Activated naive CD4-positive, alpha-beta T cell treated with anti-CD3 and anti-CD28 coated beads for 36 hours (primary cell): ENCODE measurements around the gene SLC35B2. TPM values are rescaled to one million over a fixed set of nuclear protein-coding genes. Genes with fewer than 3 reads are reported as not detected.
"Not testable (repeated sequence)": the region's sequence is repeated elsewhere in the genome, so short reads cannot be mapped to it uniquely, and the experiment has no call there.

Experiments
- CTCF ChIA-PET: fragments of 350-600 bp; sonication (Branson Sonifier 250); formaldehyde crosslinking; loops from one replicate; lab custom pipeline; 2021; ENCODE audit warnings: antibody characterized with exemption; lab: Charles Lee
- DNase-seq: peaks from one replicate; pipeline ENCODE4 v3.0.0-alpha.2; 2020
- H3K27ac Mint-ChIP-seq: one replicate; pipeline ENCODE4 v1.8.0; 2021; ENCODE audit warnings: mild to moderate bottlenecking, mixed read lengths
- H3K27me3 Mint-ChIP-seq: one replicate; pipeline ENCODE4 v1.8.0; 2021; ENCODE audit warnings: low read depth, mixed read lengths
- H3K36me3 Mint-ChIP-seq: one replicate; pipeline ENCODE4 v1.8.0; 2021; ENCODE audit warnings: low read depth, mixed read lengths
- H3K4me1 Mint-ChIP-seq: one replicate; pipeline ENCODE4 v1.8.0; 2021; ENCODE audit warnings: low read depth, mixed read lengths
- H3K4me3 Mint-ChIP-seq: one replicate; pipeline ENCODE4 v1.8.0; 2021; ENCODE audit warnings: mild to moderate bottlenecking, moderate library complexity, mixed read lengths
- H3K9me3 Mint-ChIP-seq: one replicate; pipeline ENCODE4 v1.8.0; 2021; ENCODE audit warnings: mixed read lengths
- intact Hi-C: fragments of 100-400 bp; cut with micrococcal nuclease; formaldehyde crosslinking; loops from one replicate; pipeline ENCODE4 v1.15.1; 2023
- total RNA-seq, 2 experiments: library from RNA; stranded (reverse); gene quantifications; one replicate each; pipeline ENCODE4 v1.2.3, GENCODE V29; 2021

The SLC35B2 gene
- total RNA-seq, 2 experiments from 2014 or later: 7.2 to 7.3 TPM

DNA sequence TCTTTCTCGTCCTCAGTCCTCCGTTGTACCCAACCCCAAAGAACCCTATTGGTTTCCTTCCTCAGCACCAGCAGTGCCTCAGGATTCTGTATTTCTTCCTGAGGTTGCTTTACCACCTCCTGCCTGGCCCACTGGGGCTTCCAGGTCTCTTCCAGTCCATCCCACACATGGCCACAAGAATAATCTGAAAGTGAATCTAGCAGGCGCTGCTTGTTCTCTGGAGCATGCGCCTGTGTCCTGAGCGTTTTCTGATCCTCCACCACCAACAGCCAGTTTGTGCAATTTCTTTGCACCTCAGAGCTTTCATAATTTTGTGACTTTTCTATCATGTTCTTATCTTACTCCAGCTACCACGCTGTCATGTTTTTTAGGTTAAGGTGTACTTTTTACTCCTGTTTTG, 22.1 kb downstream of the SLC35B2 start:
- peaks cover 23% of the 10 kb centered on the region for H3K36me3 Mint-ChIP-seq
- DNase-seq: no peak
- H3K4me1 Mint-ChIP-seq: peaks cover 13% of the 10 kb centered on the region
- H3K9me3 Mint-ChIP-seq: no peaks in the 10 kb centered on the region
- H3K4me3 Mint-ChIP-seq: no peak overlapping the region
- no peak overlapping the region for H3K27ac Mint-ChIP-seq
- CTCF ChIA-PET: interaction anchor here (0.6 to 6.0 kb wide), 11 partner anchors 10 to 139 kb away, joined by 3 to 77 read pairs (median 4); partner anchors contain the start of gene SLC29A1
- H3K27me3 Mint-ChIP-seq: no peaks in the 10 kb centered on the region
- intact Hi-C loops: loop anchor here (5.0 kb wide), 1 partner anchor 138 kb away; no protein-coding TSS in a partner anchor

DNA sequence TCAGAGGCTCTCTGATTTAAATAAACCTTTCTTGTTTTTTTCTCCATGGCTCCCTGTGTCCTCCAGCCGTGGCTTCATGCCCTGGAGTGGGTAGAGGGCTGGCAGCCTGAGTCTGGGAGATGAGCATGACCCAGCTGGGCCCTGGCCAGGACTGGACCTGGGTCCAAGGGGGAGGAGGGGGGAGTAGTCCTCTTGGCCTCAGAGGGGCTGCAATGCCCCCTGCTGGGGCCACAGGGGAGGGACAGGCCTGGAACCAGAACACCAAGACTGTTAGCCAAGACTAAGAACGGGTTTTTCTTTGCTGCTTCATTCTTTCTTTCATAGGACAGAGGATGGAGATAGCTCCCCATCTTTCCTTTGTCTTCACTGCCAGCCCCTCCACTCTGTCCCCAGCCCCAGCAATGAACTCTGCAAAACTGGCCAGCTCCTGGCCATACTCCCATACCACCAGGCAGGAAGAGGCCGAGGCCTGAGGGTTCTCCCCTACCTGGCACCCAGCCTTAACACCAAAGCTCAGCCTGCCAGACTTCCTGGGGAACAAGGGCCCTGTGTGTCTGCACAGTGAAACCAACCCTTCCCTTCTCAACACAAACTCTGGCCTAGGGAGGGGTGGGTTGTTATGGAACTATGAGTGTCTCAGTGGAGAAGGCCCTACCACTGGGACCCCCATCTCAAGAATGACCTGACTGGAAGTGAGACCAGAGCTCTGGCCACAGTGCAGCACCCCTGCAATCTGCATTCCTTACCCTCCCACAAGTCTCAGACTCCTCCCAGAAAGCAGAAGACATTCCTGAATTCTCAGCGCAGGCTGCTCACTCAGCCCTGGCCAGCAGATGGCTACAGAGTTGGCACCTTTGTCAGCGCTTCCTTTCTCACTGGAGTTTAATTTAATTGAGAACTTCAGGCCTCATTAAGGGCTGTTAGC, 23.0 kb downstream of the SLC35B2 start:
- Mint-ChIP-seq H3K27ac (no peak overlapping the region), H3K27me3 (no peaks in the 10 kb centered on the region), H3K4me3 (no peak overlapping the region), H3K9me3 (no peaks in the 10 kb centered on the region), H3K36me3 (peaks cover 27% of the 10 kb centered on the region), H3K4me1 (peaks cover 13% of the 10 kb centered on the region)
- CTCF ChIA-PET: interaction anchor here (0.8 to 6.0 kb wide), 9 partner anchors 9 to 138 kb away, joined by 3 to 77 read pairs (median 4); partner anchors contain the start of gene SLC29A1
- DNase-seq: peak; percentile 25
- intact Hi-C loops: loop anchor here (5.0 kb wide), 1 partner anchor 137 kb away; no protein-coding TSS in a partner anchor

DNA sequence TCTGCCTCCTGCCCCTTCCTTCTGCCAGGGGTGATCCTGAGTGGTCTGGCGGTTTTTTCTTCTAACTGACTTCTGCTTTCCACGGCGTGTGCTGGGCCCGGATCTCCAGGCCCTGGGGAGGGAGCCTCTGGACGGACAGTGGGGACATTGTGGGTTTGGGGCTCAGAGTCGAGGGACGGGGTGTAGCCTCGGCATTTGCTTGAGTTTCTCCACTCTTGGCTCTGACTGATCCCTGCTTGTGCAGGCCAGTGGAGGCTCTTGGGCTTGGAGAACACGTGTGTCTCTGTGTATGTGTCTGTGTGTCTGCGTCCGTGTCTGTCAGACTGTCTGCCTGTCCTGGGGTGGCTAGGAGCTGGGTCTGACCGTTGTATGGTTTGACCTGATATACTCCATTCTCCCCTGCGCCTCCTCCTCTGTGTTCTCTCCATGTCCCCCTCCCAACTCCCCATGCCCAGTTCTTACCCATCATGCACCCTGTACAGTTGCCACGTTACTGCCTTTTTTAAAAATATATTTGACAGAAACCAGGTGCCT, 23.7 kb downstream of the SLC35B2 start:
- peaks cover 12% of the 10 kb centered on the region for H3K4me1 Mint-ChIP-seq
- CTCF ChIA-PET: interaction anchor here (0.6 to 6.0 kb wide), 4 partner anchors 9 to 62 kb away, joined by 3 to 77 read pairs (median 8); partner anchors contain the start of gene SLC29A1
- intact Hi-C loops: no loop called here
- H3K27me3 Mint-ChIP-seq: no peaks in the 10 kb centered on the region
- DNase-seq: no peak
- H3K4me3 Mint-ChIP-seq: no peak overlapping the region
- peaks cover 34% of the 10 kb centered on the region for H3K36me3 Mint-ChIP-seq
- H3K27ac Mint-ChIP-seq: no peak overlapping the region
- no peaks in the 10 kb centered on the region for H3K9me3 Mint-ChIP-seq

DNA sequence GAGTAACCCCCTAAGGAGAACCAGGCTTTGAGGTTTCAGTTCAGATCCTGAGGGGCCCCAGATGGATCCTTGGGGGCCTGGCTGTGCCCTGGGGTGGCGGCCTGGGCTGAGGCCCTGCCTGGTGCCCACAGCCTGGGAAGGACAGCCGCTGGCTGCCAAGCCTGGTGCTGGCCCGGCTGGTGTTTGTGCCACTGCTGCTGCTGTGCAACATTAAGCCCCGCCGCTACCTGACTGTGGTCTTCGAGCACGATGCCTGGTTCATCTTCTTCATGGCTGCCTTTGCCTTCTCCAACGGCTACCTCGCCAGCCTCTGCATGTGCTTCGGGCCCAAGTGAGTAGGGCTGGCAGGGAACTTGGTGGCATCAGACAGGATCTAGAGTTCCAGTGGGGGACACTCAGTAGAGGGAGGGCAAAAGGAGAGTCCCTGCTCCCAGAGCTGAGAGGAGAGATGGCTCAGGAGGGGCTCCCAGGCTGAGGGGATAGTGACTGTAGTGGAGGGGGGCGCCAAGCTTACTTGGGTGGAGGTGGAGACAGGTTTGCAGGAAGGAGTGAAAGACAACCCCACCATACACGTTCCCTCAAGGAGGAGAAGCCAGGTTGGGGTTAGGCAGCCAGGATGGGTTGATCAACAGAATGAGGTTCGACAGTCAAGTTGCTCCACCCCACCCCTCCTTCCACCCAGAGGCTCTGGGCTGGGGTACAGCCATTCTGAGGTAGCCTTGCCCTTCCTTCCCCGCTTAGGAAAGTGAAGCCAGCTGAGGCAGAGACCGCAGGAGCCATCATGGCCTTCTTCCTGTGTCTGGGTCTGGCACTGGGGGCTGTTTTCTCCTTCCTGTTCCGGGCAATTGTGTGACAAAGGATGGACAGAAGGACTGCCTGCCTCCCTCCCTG, 24.4 kb downstream of the SLC35B2 start:
- no peak for DNase-seq
- Mint-ChIP-seq H3K9me3 (no peaks in the 10 kb centered on the region), H3K4me1 (peaks cover 8% of the 10 kb centered on the region), H3K27me3 (no peaks in the 10 kb centered on the region), H3K4me3 (no peak overlapping the region), H3K36me3 (peaks cover 38% of the 10 kb centered on the region), H3K27ac (no peak overlapping the region)
- CTCF ChIA-PET: interaction anchor here (0.6 to 6.0 kb wide), 2 partner anchors 9 to 48 kb away, joined by 3 to 77 read pairs; partner anchors contain the start of gene SLC29A1
- intact Hi-C loops: no loop called here

DNA sequence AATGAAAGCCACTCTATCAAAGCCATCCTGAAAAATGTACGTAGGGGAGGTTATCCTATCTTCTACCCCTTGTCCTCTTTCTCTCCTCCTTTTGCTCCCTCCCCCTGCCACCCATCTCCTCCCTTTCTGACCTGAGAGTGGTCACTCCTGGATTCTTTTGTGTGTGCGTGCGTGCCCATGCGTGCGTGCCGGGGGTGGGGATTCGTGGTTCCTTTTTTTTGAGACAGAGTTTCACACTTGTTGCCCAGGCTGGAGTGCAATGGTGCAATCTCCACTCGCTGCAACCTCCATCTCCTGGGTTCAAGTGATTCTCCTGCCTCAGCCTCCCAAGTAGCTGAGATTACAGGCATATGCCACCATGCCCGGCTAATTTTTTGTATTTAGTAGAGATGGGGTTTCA, 25.9 kb downstream of the SLC35B2 start:
- H3K27ac Mint-ChIP-seq, intact Hi-C loops, DNase-seq, H3K27me3 Mint-ChIP-seq, H3K9me3 Mint-ChIP-seq, H3K4me1 Mint-ChIP-seq, H3K4me3 Mint-ChIP-seq: not testable (repeated sequence)
- peaks cover 43% of the 10 kb centered on the region for H3K36me3 Mint-ChIP-seq
- CTCF ChIA-PET: interaction anchor here (0.6 kb wide), 1 partner anchor 12 kb away, joined by 3 read pairs; no protein-coding TSS in a partner anchor

DNA sequence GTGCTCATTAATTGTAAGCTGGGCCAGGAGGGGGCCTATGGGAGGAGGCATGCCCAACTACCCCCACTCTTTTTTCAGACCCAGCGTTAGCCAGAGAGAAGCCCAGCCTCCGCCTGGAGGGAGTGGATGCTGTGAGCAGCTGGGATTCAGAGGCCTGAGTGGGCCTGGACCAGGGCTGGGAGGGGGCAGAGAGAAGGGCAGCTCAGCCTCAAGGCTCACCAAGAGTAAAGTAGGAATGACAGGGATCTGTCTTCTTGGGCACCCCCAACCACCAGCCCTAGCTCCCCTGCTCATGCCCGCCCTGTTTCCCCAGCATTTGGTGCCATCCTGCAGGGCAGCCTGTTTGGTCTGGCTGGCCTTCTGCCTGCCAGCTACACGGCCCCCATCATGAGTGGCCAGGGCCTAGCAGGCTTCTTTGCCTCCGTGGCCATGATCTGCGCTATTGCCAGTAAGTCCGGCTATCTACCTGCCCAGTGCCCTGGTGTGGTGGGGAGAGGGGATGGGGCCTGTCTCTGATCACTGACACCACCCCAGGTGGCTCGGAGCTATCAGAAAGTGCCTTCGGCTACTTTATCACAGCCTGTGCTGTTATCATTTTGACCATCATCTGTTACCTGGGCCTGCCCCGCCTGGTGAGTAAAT, 27.2 kb downstream of the SLC35B2 start:
- peaks cover 43% of the 10 kb centered on the region for H3K36me3 Mint-ChIP-seq
- DNase-seq: no peak
- no peaks in the 10 kb centered on the region for H3K27me3 Mint-ChIP-seq
- CTCF ChIA-PET: interaction anchor here (1.4 kb wide), 1 partner anchor 57 kb away, joined by 5 read pairs; no protein-coding TSS in a partner anchor
- no peaks in the 10 kb centered on the region for H3K9me3 Mint-ChIP-seq
- H3K27ac Mint-ChIP-seq: no peak overlapping the region
- H3K4me3 Mint-ChIP-seq: no peak overlapping the region
- peaks cover 14% of the 10 kb centered on the region for H3K4me1 Mint-ChIP-seq
- intact Hi-C loops: no loop called here

DNA sequence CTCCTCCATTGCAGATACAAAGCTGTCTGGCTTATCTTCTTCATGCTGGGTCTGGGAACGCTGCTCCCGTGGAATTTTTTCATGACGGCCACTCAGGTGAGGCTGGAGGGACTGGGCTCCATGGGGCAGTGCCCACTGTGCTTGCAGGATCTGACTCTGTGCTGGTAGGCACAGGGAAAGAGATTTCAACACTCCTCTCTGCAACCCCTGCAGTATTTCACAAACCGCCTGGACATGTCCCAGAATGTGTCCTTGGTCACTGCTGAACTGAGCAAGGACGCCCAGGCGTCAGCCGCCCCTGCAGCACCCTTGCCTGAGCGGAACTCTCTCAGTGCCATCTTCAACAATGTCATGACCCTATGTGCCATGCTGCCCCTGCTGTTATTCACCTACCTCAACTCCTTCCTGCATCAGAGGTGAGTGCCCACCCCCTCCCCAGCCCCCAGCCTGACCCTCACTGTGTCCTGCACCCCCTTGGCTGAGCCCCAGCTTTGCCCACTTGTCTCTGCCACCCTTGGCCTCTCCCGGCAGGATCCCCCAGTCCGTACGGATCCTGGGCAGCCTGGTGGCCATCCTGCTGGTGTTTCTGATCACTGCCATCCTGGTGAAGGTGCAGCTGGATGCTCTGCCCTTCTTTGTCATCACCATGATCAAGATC, 27.8 kb downstream of the SLC35B2 start:
- H3K27me3 Mint-ChIP-seq: no peaks in the 10 kb centered on the region
- intact Hi-C loops: no loop called here

DNA sequence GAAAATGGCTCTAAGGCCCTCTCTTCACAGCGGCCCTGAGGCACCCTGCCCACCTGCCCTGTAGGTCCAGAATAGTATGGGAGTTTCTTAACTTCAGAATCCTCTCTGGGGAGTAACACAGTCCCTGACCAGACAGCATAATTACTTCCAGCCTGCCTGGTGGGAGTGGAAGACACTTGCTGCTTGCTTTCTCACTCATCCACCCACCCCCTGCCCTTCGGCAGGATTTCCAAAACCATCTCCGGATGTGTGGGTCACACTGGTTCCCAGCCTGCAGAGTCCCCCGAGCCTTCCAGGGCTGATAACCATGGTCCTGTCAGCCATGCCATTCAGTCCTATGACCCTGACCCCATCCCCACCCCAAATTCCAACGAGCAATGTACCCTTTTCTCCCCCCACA, 28.5 kb downstream of the SLC35B2 start:
- DNase-seq: no peak
- no peak overlapping the region for H3K27ac Mint-ChIP-seq
- no peaks in the 10 kb centered on the region for H3K27me3 Mint-ChIP-seq
- CTCF ChIA-PET: interaction anchor here (1.1 to 1.4 kb wide), 2 partner anchors 13 to 56 kb away, joined by 4 to 5 read pairs; no protein-coding TSS in a partner anchor
- peaks cover 43% of the 10 kb centered on the region for H3K36me3 Mint-ChIP-seq
- H3K4me3 Mint-ChIP-seq: no peak overlapping the region
- peaks cover 24% of the 10 kb centered on the region for H3K4me1 Mint-ChIP-seq
- H3K9me3 Mint-ChIP-seq: no peaks in the 10 kb centered on the region
- intact Hi-C loops: no loop called here

More for the DNA sequence above, 27.8 kb downstream of the SLC35B2 start:
- CTCF ChIA-PET: interaction anchor here (1.4 kb wide), 1 partner anchor 57 kb away, joined by 5 read pairs; no protein-coding TSS in a partner anchor
- Mint-ChIP-seq H3K4me3 (no peak overlapping the region), H3K27ac (no peak overlapping the region), H3K36me3 (peaks cover 44% of the 10 kb centered on the region), H3K9me3 (no peaks in the 10 kb centered on the region), H3K4me1 (peaks cover 20% of the 10 kb centered on the region)
- no peak for DNase-seq

DNA sequence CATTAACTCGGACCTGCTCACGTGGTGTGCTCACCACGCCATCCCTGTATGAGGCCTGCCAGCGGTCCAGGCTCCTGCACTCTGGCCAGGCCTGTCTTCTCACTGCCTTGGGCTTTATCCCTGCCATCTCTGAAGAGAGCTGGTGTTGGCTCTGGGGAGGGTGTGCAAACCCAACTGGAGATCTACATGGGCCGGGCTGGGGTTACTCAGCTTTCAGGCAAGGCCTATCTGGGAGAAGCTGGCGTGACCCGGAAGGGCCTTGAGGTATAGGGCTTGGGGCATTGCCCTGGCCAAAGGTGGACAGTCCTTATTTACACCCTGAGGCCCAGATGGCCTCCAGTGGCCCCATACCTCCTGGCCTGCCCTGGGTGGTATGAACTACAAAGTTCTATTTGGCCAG, 28.9 kb downstream of the SLC35B2 start:
- H3K4me3 Mint-ChIP-seq: no peak overlapping the region
- peaks cover 43% of the 10 kb centered on the region for H3K36me3 Mint-ChIP-seq
- DNase-seq: no peak
- CTCF ChIA-PET: interaction anchor here (1.1 to 1.9 kb wide), 4 partner anchors 9 to 56 kb away, joined by 4 to 8 read pairs (median 6); no protein-coding TSS in a partner anchor
- H3K27me3 Mint-ChIP-seq: no peaks in the 10 kb centered on the region
- H3K9me3 Mint-ChIP-seq: no peaks in the 10 kb centered on the region
- intact Hi-C loops: no loop called here
- H3K4me1 Mint-ChIP-seq: peaks cover 24% of the 10 kb centered on the region
- no peak overlapping the region for H3K27ac Mint-ChIP-seq

DNA sequence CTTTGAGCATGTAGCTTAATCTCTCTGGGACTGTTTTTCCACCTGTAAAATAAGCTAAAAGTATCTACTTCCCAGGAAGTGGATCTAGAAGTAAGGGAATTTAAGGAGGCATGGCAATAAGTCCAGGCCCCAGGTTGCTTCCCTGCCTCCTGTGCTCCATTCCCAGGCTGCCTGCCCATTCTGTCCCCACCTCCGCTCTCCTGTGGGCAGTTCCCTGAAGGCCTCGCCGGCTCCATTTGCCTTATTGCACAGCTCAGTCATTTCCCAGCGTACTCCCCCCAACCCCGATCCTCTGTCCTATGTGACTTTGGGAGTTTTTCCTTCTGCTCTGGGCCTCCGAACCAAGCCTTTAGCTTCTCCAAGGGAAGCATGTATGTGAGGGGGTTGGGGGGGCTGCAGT, 29.3 kb downstream of the SLC35B2 start:
- CTCF ChIA-PET: interaction anchor here (1.1 to 1.9 kb wide), 4 partner anchors 9 to 55 kb away, joined by 4 to 8 read pairs (median 6); no protein-coding TSS in a partner anchor
- Mint-ChIP-seq H3K9me3 (no peaks in the 10 kb centered on the region), H3K4me1 (peaks cover 25% of the 10 kb centered on the region), H3K27ac (no peak overlapping the region), H3K4me3 (no peak overlapping the region), H3K27me3 (no peaks in the 10 kb centered on the region), H3K36me3 (peaks cover 42% of the 10 kb centered on the region)
- no peak for DNase-seq
- intact Hi-C loops: no loop called here
